Right kidney (tissue), 1 donor: ENCODE measurements around the gene IKZF1.

Source experiments
- DNase-seq: peaks from one replicate; pipeline ENCODE4 v3.0.0-alpha.2; 2016

Gene IKZF1

DNA sequence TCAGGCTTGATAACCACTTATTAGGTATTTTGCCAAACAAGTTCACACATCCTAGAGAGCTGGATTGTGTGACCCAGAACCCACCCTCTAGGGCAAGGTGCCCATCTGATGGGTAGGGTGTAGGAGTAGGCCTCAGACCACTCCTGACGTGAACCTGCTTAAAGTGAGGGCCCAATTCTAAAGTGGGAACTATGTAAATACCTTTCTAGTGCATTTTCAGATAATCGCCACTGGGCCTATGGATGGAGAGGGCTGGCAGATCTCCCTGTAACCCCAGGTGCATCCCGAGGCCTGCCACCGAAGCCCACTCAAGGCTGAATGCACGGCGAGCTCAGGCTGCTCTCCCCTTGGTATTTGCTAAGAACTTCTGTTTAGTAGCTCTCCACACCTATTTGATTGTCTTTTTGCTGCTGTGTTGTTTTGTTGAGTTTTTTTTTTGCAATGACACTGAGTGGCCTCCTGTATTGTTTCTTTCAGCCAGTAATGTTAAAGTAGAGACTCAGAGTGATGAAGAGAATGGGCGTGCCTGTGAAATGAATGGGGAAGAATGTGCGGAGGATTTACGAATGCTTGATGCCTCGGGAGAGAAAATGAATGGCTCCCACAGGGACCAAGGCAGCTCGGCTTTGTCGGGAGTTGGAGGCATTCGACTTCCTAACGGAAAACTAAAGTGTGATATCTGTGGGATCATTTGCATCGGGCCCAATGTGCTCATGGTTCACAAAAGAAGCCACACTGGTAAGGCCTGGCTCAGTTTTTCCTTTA, 71.7 kb downstream of the IKZF1 start:
- DNase-seq = no peak

DNA sequence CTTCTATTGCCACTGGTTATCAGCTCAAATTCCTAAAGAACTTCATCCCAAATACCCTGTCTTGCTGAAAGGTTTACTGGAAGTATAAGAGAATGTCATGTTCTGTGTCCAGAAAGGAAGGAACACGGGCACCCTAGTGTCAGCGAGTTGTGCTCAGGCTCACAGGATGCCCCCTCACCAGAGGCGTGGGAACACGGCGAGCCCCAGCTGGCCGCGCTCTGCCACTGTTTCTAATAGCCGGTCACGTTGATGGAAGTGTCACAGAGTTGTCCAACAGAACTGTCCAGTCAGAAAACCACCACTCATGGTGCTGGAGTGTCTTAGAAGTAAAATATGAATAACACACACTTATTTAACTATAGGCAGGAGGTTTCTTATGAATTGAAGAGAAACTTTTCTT, 72.8 kb downstream of the IKZF1 start:
- DNase-seq = no peak

DNA sequence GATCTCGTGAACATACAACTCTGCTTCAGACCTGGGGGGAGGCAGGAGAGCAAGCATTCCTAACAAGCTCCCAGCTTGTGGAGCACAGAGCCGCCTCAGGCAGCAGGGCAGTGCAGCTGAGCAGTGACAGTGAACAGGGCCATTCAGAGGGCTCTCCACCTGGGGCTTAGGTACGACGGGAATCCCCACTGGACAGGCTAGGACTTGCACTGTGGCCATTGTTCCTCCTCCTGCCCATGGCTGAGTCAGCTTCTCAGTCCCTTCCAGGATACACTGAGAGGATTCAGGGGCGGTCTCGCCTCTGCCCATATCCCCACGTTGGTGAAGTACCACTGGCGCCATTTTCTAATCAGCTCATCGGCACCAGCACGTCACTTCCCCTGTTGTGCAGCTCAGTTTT, 74.6 kb downstream of the IKZF1 start:
- no peak for DNase-seq

DNA sequence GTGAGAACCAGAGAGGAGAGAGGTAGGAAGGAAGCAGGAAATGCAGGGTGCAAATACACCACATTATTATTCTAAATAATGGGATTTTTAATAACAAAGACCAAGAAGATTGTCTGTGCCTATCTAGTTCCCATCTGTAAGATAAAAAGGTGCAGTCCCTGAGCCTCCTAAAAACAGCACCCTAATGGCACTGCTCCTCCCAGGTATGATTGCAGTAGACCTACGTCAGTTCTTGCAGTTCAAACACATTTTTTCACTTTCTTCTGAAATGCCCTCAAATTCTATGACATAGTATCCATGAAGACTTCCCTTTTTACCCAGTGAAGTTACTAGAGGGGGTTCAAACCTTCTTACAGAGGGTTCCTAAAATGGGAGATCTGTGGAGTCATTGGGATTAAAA, 75.0 kb downstream of the IKZF1 start:
- no peak for DNase-seq

DNA sequence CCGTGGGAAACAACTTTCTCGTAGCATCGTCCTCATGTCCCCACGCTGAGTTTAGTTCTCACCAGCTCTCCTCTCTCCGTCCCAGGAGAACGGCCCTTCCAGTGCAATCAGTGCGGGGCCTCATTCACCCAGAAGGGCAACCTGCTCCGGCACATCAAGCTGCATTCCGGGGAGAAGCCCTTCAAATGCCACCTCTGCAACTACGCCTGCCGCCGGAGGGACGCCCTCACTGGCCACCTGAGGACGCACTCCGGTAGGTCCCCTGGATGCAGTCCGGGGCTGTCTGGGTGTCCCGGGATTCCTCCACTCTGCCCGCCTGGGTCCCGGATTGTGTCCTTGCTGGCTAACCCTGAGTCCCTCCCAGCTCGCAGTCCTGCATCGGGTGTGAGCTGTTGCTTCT, 77.9 kb downstream of the IKZF1 start:
- DNase-seq = no peak

DNA sequence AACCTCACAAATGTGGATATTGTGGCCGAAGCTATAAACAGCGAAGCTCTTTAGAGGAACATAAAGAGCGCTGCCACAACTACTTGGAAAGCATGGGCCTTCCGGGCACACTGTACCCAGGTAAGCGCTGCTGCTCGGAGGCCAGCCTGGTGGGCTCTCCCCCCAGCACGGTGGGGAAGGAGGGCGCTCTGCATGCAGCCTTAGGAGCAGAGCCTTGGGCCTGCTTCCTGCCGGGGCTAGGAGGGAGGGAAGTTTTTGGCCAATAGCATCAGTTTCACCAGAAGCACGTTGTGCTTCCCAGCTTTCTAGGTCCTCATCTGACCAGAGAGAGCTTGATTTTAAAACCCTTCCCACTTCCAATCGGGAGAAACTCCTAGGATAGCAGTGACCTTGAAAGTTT, 82.8 kb downstream of the IKZF1 start:
- no peak for DNase-seq

DNA sequence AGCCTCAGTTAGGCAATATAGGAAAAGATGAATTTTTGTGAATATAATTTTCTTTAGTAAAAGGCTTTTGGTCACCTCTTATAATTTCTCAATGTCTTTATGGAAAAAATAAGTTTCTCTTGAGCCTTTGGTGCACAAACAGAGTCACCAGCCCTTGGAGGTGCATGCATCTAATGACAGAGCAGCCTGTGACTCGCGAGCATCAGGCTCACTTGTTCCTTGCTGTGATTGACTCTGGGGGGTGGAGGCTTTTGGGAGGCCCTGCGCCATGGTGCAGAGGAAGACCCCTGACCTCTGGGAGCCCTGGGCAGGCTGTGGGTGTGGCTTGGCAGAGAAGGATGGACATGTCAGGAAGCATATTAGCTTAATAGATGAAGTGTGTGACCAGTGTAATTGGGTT, 85.4 kb downstream of the IKZF1 start:
- DNase-seq = no peak

DNA sequence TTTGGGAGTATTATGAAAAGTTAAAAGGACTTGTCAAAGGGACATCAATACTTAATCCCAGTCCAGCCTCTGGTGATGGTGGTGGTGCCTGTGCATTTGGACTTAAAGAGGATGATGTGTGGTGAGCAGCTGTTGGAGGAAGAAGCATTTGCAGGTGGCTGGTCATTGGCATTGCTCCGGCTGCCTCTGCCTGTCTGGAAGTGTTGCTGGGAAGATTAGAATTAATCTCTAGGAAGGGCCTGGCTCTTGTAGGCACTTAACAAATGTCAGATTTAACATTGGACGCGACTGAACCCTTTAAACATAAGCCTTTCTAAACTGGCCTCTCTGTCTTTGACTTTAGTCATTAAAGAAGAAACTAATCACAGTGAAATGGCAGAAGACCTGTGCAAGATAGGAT, 86.9 kb downstream of the IKZF1 start:
- no peak for DNase-seq

DNA sequence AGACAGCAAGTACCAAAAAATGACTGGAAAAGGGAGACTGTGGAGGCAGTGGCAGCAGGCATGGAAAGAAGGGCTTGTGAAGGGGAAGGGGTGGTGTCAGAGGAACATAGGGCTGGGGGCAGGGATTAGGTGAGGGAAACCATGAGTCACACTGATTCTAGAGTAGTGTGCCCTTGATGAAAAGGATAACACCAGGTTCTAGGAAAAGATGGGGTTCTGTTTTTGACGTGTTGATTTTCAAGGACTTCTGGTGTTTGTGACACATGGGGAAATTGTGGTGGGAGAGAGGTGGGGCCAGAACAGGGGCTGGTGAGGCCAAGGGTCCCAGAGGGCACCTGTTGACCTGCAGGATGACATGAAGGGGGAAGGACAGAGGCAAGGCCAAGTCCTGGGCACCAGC, 88.6 kb downstream of the IKZF1 start:
- no peak for DNase-seq

DNA sequence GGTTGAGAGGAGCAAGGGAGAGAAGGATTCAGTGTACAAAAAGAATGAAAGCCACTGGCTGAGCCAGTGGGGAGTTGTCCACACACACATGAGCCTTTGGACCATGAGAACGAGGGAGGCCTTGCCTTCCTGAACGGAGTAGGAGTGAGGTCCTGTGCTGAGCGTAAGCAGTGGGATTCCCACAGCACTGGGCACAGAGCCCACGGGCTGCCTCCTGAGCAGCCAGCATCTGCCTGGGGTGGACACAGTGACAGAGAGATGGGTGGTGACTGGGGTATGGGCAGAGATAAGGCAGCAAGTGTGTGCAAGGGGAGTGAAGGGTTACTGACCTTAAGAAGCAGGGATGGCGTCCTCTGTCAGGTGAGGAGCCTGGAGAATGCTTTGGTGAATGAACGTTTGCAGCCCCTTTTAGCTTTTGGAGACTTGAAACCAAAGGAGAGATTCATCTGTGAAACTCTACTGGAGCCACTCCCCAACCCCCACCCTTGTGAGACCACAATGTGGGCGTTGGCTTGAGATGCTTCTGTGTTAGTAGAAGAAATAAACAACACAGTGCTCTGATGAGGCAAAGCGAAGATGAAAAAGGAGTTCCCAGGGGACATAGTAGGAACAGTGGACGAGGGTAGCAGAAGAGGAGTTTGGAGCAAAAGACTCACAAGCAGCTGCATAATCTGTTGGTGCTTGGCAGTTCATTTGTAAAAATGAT, 89.2 kb downstream of the IKZF1 start:
- no peak for DNase-seq

DNA sequence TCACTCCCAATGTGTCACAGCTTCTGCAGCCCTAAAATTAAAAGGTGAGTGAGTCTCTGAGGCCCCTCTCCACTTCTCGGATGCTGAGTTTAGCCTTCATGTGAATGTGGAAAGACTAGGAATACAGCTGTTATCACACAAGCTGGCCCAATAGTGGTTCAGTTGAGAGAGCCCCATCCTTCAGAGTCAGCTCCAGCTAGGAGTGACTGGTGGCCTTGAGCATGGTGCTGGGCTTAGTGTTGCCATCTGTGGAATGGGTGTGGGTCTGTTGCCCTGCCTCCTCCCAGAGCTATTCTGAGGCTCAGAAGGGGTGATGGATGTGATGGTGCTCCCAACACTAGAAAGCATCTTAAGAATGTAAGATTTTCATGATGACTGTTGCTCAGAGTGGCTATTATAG, 89.8 kb downstream of the IKZF1 start:
- no peak for DNase-seq

DNA sequence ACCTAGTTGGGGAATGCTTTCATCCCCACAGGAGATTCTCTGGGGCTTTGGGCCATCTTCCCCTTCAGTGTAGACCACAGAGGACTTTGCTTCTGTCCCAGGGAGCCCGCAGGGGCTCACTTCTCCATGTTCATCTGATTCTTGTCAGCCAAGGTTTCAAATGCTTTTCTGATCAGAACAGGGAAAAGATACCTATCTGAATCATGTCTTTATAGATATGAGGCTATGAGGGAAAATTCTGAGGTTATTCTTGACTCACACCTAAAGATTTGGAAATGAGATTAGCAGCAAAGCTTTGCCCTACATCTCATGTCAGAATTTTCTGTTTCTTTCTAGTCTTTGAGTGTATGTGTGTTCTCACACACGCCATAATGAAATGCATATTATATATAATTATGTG, 92.3 kb downstream of the IKZF1 start:
- DNase-seq = no peak

DNA sequence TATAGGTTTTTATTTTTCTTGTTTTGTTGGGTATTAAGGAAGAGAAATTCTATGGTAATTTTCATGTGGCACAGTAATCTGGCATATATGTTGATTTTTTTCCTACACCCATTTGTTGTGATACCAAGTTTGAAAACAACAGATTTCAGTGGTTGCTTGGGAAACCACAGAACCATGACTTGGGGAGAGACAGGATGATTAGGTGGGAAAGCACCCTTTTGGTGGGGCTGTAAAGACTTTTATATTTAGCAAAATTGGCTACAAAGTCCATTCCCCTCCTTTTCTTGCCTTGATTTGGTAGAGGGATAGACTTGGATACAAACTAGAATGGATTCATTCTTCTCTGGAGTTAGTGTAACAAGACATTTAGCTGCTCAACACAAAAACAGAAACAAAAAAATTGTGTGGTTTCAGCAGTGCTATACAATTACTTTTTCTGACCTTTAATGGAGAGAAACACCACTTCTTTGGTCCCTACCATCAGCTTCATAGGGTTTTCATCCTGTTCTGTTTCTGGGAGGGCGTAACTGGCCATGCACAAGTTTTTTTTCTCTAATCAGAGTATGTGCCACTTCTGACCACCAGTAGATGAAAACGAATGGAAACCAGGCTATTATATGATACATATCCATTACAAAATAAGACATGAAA, 92.9 kb downstream of the IKZF1 start:
- DNase-seq = no peak

DNA sequence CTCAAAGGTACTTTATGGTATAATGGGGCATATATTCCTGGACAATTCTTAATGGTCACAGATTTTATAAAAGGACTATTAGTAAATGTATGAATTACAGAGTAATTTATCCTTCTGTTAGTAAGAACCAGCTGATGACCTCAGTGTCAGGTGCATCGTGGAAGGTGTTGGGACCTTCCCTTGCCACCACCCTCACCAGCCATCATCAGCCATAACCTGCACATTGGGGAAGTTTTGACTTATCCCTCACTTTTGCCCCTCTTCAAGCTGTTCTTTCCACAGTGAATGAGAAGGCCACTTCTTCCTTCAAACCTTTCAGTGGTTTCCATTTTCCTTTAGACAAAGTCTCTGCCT, 93.4 kb downstream of the IKZF1 start:
- DNase-seq = no peak

DNA sequence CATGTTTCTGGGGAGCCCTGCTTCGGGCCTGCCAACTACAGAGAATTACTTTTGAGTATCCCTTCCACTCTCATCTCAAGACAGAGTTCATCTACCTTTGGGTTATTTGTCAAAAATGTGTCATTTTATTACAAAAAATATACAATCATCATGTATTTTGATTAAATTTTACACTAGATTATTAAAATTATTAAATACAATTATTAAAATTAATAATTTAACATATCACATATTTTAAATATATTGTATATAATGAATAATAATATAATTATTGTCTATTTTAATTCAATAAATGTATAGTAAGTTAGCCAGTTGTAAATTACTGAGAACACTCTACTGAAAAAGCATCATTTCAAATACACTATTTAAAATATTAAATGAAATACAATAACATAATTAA, 94.7 kb downstream of the IKZF1 start:
- no peak for DNase-seq

DNA sequence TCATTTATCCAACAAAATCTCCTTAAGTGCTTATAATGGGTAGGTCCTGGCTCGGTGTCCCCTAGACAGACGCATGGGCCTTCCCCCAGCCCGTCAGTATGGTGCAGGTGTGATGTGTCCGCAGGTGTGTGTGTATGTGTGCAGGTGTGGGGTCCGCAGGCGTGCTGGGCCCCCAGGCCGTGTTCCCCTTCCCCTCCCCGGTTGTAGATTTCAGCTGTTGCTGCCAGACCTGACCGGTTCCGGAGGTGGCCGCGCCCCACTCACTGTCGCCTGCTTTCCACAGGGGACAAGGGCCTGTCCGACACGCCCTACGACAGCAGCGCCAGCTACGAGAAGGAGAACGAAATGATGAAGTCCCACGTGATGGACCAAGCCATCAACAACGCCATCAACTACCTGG, 95.1 kb downstream of the IKZF1 start:
- no peak for DNase-seq

DNA sequence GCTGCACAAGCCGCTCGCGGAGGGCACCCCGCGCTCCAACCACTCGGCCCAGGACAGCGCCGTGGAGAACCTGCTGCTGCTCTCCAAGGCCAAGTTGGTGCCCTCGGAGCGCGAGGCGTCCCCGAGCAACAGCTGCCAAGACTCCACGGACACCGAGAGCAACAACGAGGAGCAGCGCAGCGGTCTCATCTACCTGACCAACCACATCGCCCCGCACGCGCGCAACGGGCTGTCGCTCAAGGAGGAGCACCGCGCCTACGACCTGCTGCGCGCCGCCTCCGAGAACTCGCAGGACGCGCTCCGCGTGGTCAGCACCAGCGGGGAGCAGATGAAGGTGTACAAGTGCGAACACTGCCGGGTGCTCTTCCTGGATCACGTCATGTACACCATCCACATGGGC, 95.6 kb downstream of the IKZF1 start:
- DNase-seq = peak; percentile 25

DNA sequence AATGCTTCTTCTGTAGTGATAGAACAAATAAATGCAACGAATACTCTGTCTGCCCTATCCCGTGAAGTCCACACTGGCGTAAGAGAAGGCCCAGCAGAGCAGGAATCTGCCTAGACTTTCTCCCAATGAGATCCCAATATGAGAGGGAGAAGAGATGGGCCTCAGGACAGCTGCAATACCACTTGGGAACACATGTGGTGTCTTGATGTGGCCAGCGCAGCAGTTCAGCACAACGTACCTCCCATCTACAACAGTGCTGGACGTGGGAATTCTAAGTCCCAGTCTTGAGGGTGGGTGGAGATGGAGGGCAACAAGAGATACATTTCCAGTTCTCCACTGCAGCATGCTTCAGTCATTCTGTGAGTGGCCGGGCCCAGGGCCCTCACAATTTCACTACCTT, 99.9 kb downstream of the IKZF1 start:
- no peak for DNase-seq

DNA sequence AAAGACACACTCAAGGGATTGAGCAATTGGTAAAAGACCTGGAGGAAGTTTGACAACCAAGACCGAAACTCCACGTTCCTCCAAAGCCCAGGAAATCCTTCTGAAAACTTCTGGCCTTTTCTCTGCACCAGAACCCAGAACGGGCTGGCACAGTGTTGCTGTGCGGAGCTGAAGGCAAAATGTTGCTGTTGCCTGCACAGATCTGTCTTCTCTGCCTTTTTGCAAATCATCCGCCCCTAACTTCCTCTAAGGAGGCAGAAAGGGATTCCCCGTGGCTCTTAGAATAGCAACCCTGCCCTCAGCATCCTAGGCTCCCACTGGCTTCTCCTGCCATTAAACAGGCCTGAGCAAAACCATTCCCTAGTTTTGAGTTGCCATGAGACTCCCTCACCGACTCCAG, 100.7 kb downstream of the IKZF1 start:
- no peak for DNase-seq

DNA sequence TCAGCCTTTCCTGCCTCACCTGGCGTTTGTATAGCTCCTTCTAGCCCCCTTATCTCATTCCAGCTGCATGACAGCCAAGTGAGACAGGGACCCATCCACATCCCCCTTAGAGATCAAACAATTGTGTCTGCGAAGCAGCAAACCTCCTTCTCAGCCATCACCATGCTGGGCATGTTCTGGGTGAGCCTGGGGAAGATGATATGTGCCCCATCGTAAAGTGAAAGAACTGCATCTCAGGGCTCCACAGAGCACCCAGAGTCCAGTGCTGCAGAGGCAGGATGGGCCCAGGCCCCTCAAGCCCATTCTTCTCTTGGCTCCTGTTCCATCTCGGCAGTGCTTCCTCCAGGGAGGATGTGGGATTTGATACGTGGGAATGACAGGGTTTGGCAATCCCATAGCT, 102.4 kb downstream of the IKZF1 start:
- no peak for DNase-seq

DNA sequence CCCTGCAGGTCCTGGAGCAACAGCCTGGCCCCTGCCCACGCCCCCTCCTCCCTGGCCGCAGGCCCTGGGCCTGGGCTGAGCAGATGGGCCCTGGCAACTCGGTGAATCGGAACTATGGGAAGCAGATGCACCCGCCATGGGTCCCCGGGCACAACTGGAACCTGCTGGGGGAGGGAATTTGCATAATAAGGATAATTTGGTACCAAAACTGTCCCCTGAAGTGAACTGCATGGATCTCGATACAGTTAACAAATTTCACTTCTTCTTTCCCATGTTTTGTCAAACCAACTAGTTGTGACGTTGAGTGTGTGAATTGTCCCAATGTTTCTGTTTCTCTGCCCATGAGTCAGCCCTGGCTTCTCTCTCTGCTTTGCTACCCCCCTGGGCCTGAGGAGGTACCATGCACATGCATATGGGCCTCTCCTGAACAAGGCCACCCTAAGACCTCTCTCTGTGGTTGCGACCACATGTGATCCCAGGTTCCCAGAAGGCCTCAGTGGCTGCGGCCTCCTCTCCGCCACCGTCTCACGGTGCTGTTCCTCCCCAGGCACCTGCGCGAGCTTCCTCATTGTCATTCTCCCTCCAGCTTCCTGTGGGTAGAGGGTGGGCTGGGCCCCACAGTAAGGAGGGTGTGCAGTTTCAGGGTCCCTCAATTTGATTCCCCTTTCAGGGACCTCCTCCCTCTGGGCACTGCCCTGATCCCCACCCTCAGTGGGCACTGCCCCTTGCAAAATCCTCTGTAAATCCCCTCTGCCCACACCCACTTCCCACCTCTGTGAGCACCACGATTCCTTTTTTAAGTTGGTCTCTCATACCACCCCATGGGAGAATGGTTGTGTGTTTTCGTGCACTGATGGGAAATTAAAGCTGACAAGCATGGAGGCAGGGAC, 105.6 kb downstream of the IKZF1 start:
- no peak for DNase-seq

DNA sequence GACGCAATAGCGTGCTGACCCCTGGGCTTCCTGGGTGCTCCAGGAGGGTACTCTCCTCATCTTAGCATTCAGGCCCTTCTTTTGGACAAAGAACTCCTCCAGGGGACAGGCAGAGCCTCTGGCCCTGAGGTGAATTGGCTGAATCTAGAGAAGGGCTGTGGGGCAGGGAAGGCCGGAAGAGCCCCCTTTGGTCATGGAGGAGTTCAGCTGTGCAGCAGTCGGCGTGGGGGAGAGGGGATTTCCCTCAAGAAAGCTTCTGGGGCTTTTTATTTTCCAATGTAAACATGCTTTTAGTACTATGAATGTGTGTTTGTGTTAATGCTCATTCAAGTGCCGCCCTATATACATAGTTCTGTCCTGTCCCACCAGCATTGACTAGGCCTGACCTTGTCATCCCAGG, 106.8 kb downstream of the IKZF1 start:
- DNase-seq = no peak

DNA sequence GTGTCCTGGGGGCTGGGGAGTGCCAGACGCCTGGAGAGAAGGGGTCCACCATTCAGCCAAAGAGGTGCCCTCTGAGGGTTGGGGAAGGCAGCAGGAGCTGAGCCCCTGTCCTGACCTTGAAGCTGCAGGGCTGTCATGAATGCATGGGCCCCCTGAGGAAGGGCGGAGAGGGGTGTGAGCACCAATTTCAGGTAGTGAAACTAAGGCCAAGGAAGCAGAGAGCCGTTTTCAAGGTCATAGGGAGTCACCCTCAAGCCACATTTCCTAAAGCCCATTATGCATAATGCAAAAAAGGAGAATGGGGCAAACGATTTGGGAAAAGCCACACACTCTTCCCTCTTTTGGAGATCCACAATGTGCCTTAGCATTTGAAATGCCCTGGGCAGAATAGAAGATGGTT, 108.5 kb downstream of the IKZF1 start:
- no peak for DNase-seq
